ENCODE results near the gene RNF151. TPM values are rescaled to one million over a fixed set of nuclear protein-coding genes. Genes with fewer than 3 reads are reported as not detected.

The RNF151 gene
- total and polyA plus RNA-seq, 2 donors (not counting 1 experiment from before 2014, with no cell fraction given): not detected

- no peaks in the 10 kb centered on the region for H4K20me1 ChIP-seq (ENCODE audit: control insufficient read depth, extremely low read depth, insufficient read depth, low read length)
- TF ChIP-seq EZH2 (IDR thresholded peaks at IDR 0.05; ENCODE audit: low read length, missing control alignments): no peak
- TF ChIP-seq CTCF (conservative IDR thresholded peaks at IDR 0.05 in 1 of 2, IDR thresholded peaks at IDR 0.05 in 1 of 2; ENCODE audit: low read depth in 1 of 2, low read length in 2 of 2): no peak
- peak within 1 kb of the TSS; percentile 92 for H3K4me2 ChIP-seq (ENCODE audit: extremely low read depth, insufficient read depth, low read length)
- H3K27ac ChIP-seq (ENCODE audit: insufficient read depth, low read length): peak within 1 kb of the TSS; percentile 51
- H3K79me2 ChIP-seq (ENCODE audit: control insufficient read depth, insufficient read depth, low read length): no peaks in the 10 kb centered on the region
- H3K9ac ChIP-seq (ENCODE audit: insufficient read depth, low read length): peak within 1 kb of the TSS; percentile 76
- H2AFZ ChIP-seq (ENCODE audit: low read length): peak within 1 kb of the TSS; percentile 90
- H3K27me3 ChIP-seq (ENCODE audit: control insufficient read depth, insufficient read depth, low read length): no peaks in the 10 kb centered on the region
- no peaks in the 10 kb centered on the region for H3K9me3 ChIP-seq (ENCODE audit: control insufficient read depth, insufficient read depth, low read depth, low read length)
- peak within 1 kb of the TSS; percentile 79 to 93 (median 82) for H3K4me3 ChIP-seq (replicated peaks in 1 of 4; ENCODE audit: control extremely low read depth in 1 of 4, insufficient read depth in 1 of 4, low read depth in 3 of 4, low read length in 4 of 4)
- H3K36me3 ChIP-seq (ENCODE audit: control insufficient read depth, insufficient read depth, low read length): peaks cover 8% of the 10 kb centered on the region
- DNase-seq (ENCODE audit: low read depth in 2 of 2): peak; percentile 95 to 97
- peaks cover 7% of the 10 kb centered on the region for H3K4me1 ChIP-seq (ENCODE audit: control insufficient read depth, extremely low read depth, insufficient read depth, low read length)
Measured at GRCh38 chr16:1942810-1943726, 23.6 kb upstream of the RNF151 start, which contains the start of gene MSRB1. Gene MSRB1, minus strand, starts transcription at chr16:1943199. Its CDS starts 43 bp downstream, at chr16:1943156.

GRCh38 chr16:1944612-1945199 lies 21.9 kb upstream of the RNF151 start:
- H3K4me3 ChIP-seq (replicated peaks in 1 of 4; ENCODE audit: control extremely low read depth in 1 of 4, insufficient read depth in 1 of 4, low read depth in 3 of 4, low read length in 4 of 4): no peak overlapping the region
- peaks cover 4% of the 10 kb centered on the region for H3K36me3 ChIP-seq (ENCODE audit: control insufficient read depth, insufficient read depth, low read length)
- no peak for DNase-seq (ENCODE audit: low read depth in 2 of 2)
- H3K27me3 ChIP-seq (ENCODE audit: control insufficient read depth, insufficient read depth, low read length): no peaks in the 10 kb centered on the region
- H2AFZ ChIP-seq (ENCODE audit: low read length): no peak overlapping the region
- no peak overlapping the region for H3K27ac ChIP-seq (ENCODE audit: insufficient read depth, low read length)
- TF ChIP-seq CTCF (conservative IDR thresholded peaks at IDR 0.05 in 1 of 2, IDR thresholded peaks at IDR 0.05 in 1 of 2; ENCODE audit: low read depth in 1 of 2, low read length in 2 of 2): no peak
- TF ChIP-seq EZH2 (IDR thresholded peaks at IDR 0.05; ENCODE audit: low read length, missing control alignments): no peak
- H3K4me2 ChIP-seq (ENCODE audit: extremely low read depth, insufficient read depth, low read length): no peak overlapping the region
- H4K20me1 ChIP-seq (ENCODE audit: control insufficient read depth, extremely low read depth, insufficient read depth, low read length): no peaks in the 10 kb centered on the region
- no peaks in the 10 kb centered on the region for H3K79me2 ChIP-seq (ENCODE audit: control insufficient read depth, insufficient read depth, low read length)
- no peaks in the 10 kb centered on the region for H3K9me3 ChIP-seq (ENCODE audit: control insufficient read depth, insufficient read depth, low read depth, low read length)
- H3K4me1 ChIP-seq (ENCODE audit: control insufficient read depth, extremely low read depth, insufficient read depth, low read length): peaks cover 7% of the 10 kb centered on the region
- no peak overlapping the region for H3K9ac ChIP-seq (ENCODE audit: insufficient read depth, low read length)
